Activated naive CD8-positive, alpha-beta T cell treated with anti-CD3 and anti-CD28 coated beads, Interleukin-2, amount 10 ng/mL, durations not matched to agents 7 days and 5 days (primary cell): ENCODE results near the gene STXBP6. TPM values are rescaled to one million over a fixed set of nuclear protein-coding genes. Genes with fewer than 3 reads are reported as not detected.
"Not testable (repeated sequence)": the region's sequence is repeated elsewhere in the genome, so short reads cannot be mapped to it uniquely, and the experiment has no call there.

ENCODE experiments used
- ATAC-seq: fragments of 150-1000 bp; cut with Tn5 transposase; one replicate; pipeline ENCODE4 v1.10.0; 2021; ENCODE audit warnings: low read depth, moderate library complexity
- POLR2A ChIA-PET: fragments of 350-600 bp; sonication (Branson Sonifier 250); formaldehyde crosslinking; loops from one replicate; lab custom pipeline; 2021; ENCODE audit warnings: antibody characterized with exemption; lab: Charles Lee
- DNase-seq: peaks from one replicate; pipeline ENCODE4 v3.0.0; 2021
- H3K27ac Mint-ChIP-seq: one replicate; pipeline ENCODE4 v1.8.0; 2022; ENCODE audit warnings: mild to moderate bottlenecking, mixed read lengths
- H3K27me3 Mint-ChIP-seq: one replicate; pipeline ENCODE4 v1.8.0; 2022; ENCODE audit warnings: mild to moderate bottlenecking, moderate library complexity, mixed read lengths
- H3K36me3 Mint-ChIP-seq: one replicate; pipeline ENCODE4 v1.8.0; 2021; ENCODE audit warnings: mild to moderate bottlenecking, mixed read lengths
- H3K4me1 Mint-ChIP-seq: one replicate; pipeline ENCODE4 v1.8.0; 2021; ENCODE audit warnings: mixed read lengths
- H3K4me3 Mint-ChIP-seq: one replicate; pipeline ENCODE4 v1.8.0; 2022; ENCODE audit warnings: mild to moderate bottlenecking, moderate library complexity, mixed read lengths
- H3K9me3 Mint-ChIP-seq: one replicate; pipeline ENCODE4 v1.8.0; 2021; ENCODE audit warnings: mixed read lengths
- total RNA-seq, 2 experiments: library from RNA; stranded (reverse); gene quantifications; one replicate each; pipeline ENCODE4 v1.2.3, GENCODE V29; 2021

STXBP6 gene
- total RNA-seq, 2 experiments from 2014 or later: not detected

GRCh38 chr14:24806061-24806678 is 243.8 kb downstream of the STXBP6 start:
- POLR2A ChIA-PET: no interaction called here
- no peaks in the 10 kb centered on the region for H3K36me3 Mint-ChIP-seq
- ATAC-seq (no peak), DNase-seq (peak; percentile 40)
- no peaks in the 10 kb centered on the region for H3K9me3 Mint-ChIP-seq
- H3K4me1 Mint-ChIP-seq: no peaks in the 10 kb centered on the region
- H3K27me3 Mint-ChIP-seq: peaks cover 19% of the 10 kb centered on the region
- H3K4me3 Mint-ChIP-seq: no peak overlapping the region
- no peak overlapping the region for H3K27ac Mint-ChIP-seq

- no peak for ATAC-seq
- no peak for DNase-seq
- no peaks in the 10 kb centered on the region for H3K36me3 Mint-ChIP-seq
- no peaks in the 10 kb centered on the region for H3K4me1 Mint-ChIP-seq
- no peaks in the 10 kb centered on the region for H3K9me3 Mint-ChIP-seq
- H3K27me3 Mint-ChIP-seq: peaks cover 13% of the 10 kb centered on the region
- H3K27ac Mint-ChIP-seq: no peak overlapping the region
- POLR2A ChIA-PET: no interaction called here
- no peak overlapping the region for H3K4me3 Mint-ChIP-seq
Measured at GRCh38 chr14:24804552-24805212, 245.3 kb downstream of the STXBP6 start.

GRCh38 chr14:24803933-24804494 is 245.9 kb downstream of the STXBP6 start:
- DNase-seq (no peak), ATAC-seq (no peak)
- H3K4me3 Mint-ChIP-seq: no peak overlapping the region
- no peaks in the 10 kb centered on the region for H3K9me3 Mint-ChIP-seq
- H3K27me3 Mint-ChIP-seq: peaks cover 13% of the 10 kb centered on the region
- POLR2A ChIA-PET: no interaction called here
- H3K27ac Mint-ChIP-seq: no peak overlapping the region
- peaks cover 1% of the 10 kb centered on the region for H3K4me1 Mint-ChIP-seq
- no peaks in the 10 kb centered on the region for H3K36me3 Mint-ChIP-seq

DNA sequence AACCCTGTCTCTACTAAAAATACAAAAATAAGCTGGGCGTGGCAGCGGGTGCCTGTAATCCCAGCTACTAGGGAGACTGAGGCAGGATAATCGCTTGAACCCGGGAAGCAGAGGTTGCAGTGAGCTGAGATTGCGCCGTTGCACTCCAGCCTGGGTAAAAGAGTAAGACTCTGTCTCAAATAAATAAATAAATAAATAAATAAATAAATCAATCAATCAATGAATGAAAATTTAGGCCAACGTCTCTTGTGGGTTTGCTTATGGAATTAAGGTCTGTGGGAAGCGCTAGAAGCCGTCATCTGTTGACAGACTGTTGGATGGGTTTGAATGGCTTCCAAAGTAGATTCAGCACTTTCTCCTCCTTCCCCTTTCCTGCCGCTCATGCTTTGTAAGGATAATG is 246.5 kb downstream of the STXBP6 start:
- POLR2A ChIA-PET, H3K4me1 Mint-ChIP-seq, DNase-seq, ATAC-seq, H3K27ac Mint-ChIP-seq, H3K4me3 Mint-ChIP-seq, H3K36me3 Mint-ChIP-seq, H3K9me3 Mint-ChIP-seq: not testable (repeated sequence)
- peaks cover 13% of the 10 kb centered on the region for H3K27me3 Mint-ChIP-seq

DNA sequence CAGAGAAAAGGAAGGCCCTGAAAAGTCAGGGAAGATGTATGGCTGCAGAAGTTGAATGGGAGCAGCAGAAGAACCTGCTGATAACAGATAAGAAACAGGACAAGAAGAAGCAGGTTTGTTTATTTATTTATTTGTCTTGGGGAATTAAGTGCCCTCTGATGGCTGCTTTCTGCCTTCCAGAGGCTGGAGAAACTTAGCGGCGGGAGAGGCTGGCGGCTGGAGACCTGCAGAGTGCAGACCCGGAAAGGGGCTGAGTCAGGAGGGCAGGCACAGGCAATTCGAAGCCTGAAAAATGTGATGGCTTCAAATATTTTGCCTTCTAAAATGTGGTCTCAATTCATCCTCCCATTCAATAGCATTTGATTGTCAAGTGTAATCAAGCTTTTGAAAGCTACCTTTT is 247.7 kb downstream of the STXBP6 start:
- H3K27me3 Mint-ChIP-seq: peaks cover 5% of the 10 kb centered on the region
- no peak for DNase-seq
- H3K4me1 Mint-ChIP-seq: peaks cover 4% of the 10 kb centered on the region
- no peaks in the 10 kb centered on the region for H3K9me3 Mint-ChIP-seq
- H3K27ac Mint-ChIP-seq: no peak overlapping the region
- H3K4me3 Mint-ChIP-seq: no peak overlapping the region
- POLR2A ChIA-PET: interaction anchor here (0.7 kb wide), 1 partner anchor 135 kb away, joined by 4 read pairs; no protein-coding TSS in a partner anchor
- ATAC-seq: no peak
- H3K36me3 Mint-ChIP-seq: no peaks in the 10 kb centered on the region

DNA sequence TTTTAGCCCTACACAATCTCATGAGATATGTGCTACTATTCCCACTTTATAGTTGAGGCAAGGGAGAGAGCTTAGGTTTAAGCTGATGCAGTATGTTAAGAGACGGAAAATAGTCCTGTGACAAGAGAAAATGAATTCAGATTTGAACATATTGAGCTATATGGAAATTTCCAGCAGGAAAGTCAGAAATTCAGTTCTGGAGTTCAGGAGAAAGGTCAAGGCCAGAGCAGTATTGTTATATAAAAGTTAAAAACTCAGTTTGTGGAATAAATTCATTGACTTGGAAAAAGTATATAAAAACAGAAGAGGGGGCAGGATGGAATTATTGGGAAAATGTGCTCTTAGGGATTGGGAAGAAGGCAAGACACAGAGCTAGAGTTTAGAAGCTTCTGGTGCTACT is 248.9 kb downstream of the STXBP6 start:
- DNase-seq (no peak), ATAC-seq (no peak)
- Mint-ChIP-seq H3K36me3 (no peaks in the 10 kb centered on the region), H3K4me1 (peaks cover 4% of the 10 kb centered on the region), H3K4me3 (no peak overlapping the region), H3K9me3 (no peaks in the 10 kb centered on the region), H3K27me3 (peaks cover 6% of the 10 kb centered on the region), H3K27ac (no peak overlapping the region)
- POLR2A ChIA-PET: no interaction called here

GRCh38 chr14:24798911-24799462 is 251.0 kb downstream of the STXBP6 start:
- H3K9me3 Mint-ChIP-seq: no peaks in the 10 kb centered on the region
- peaks cover 4% of the 10 kb centered on the region for H3K4me1 Mint-ChIP-seq
- H3K4me3 Mint-ChIP-seq: no peak overlapping the region
- ATAC-seq (no peak), DNase-seq (no peak)
- H3K36me3 Mint-ChIP-seq: no peaks in the 10 kb centered on the region
- POLR2A ChIA-PET: no interaction called here
- H3K27ac Mint-ChIP-seq: no peak overlapping the region
- peaks cover 12% of the 10 kb centered on the region for H3K27me3 Mint-ChIP-seq

DNA sequence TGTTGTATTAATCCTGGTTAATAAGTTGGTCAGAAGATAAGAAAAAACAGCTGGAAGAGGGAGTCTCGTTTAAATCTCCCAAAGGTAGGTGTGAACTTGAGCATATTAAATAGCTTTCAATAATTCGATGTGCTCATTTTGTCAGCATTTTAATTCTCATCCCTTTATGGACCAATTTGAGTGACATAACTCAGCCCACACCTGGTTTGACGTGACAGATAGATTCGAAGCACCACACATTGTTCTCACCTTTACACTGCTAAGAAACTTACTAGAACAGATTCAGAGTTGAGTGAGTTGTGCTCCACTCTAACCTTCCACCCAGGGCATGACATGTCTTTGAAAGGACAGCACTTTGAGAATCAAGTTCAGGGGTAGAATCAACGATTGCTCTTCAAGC is 254.5 kb downstream of the STXBP6 start:
- Mint-ChIP-seq H3K27me3 (peaks cover 14% of the 10 kb centered on the region), H3K9me3 (no peaks in the 10 kb centered on the region), H3K4me1 (peaks cover 4% of the 10 kb centered on the region), H3K4me3 (no peak overlapping the region), H3K36me3 (no peaks in the 10 kb centered on the region), H3K27ac (no peak overlapping the region)
- POLR2A ChIA-PET: no interaction called here
- DNase-seq (no peak), ATAC-seq (no peak)

- Mint-ChIP-seq H3K9me3 (no peaks in the 10 kb centered on the region), H3K36me3 (no peaks in the 10 kb centered on the region), H3K27ac (no peak overlapping the region), H3K4me1 (peaks cover 4% of the 10 kb centered on the region), H3K4me3 (no peak overlapping the region), H3K27me3 (peaks cover 18% of the 10 kb centered on the region)
- POLR2A ChIA-PET: no interaction called here
- DNase-seq (no peak), ATAC-seq (no peak)
Measured at GRCh38 chr14:24794644-24795305, 255.2 kb downstream of the STXBP6 start.

GRCh38 chr14:24790196-24790595 is 259.8 kb downstream of the STXBP6 start:
- H3K4me1 Mint-ChIP-seq: no peaks in the 10 kb centered on the region
- H3K4me3 Mint-ChIP-seq: no peak overlapping the region
- no peaks in the 10 kb centered on the region for H3K9me3 Mint-ChIP-seq
- no peaks in the 10 kb centered on the region for H3K36me3 Mint-ChIP-seq
- ATAC-seq (no peak), DNase-seq (no peak)
- H3K27ac Mint-ChIP-seq: no peak overlapping the region
- peaks cover 24% of the 10 kb centered on the region for H3K27me3 Mint-ChIP-seq
- POLR2A ChIA-PET: no interaction called here

DNA sequence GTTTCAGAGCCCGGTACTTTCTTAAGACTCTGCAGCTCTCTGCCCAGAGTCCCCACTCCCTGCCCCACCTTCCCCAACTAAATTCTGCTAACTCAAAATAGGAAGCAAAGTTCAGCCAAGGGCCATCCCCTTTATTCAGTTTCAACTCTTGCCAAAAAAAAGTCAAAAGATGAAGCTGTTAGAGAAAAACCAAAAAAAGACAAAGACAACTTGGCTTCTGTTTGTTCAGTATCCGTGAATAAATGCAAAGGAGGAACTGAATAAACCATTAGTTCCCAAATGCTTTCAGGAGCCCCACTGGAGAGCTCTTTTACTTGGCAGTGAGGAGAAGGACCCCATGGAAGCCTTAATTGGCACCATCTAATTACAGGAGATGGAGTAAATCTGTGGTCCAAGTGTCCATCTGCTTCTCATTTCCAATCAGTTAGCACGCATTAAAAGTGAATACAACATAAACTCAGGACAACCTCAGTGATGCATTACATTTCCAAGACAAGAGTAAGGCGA is 260.5 kb downstream of the STXBP6 start:
- H3K27me3 Mint-ChIP-seq: peaks cover 25% of the 10 kb centered on the region
- no peak for ATAC-seq
- POLR2A ChIA-PET: no interaction called here
- H3K9me3 Mint-ChIP-seq: no peaks in the 10 kb centered on the region
- DNase-seq: no peak
- no peak overlapping the region for H3K27ac Mint-ChIP-seq
- H3K4me3 Mint-ChIP-seq: no peak overlapping the region
- H3K36me3 Mint-ChIP-seq: no peaks in the 10 kb centered on the region
- H3K4me1 Mint-ChIP-seq: no peaks in the 10 kb centered on the region

DNA sequence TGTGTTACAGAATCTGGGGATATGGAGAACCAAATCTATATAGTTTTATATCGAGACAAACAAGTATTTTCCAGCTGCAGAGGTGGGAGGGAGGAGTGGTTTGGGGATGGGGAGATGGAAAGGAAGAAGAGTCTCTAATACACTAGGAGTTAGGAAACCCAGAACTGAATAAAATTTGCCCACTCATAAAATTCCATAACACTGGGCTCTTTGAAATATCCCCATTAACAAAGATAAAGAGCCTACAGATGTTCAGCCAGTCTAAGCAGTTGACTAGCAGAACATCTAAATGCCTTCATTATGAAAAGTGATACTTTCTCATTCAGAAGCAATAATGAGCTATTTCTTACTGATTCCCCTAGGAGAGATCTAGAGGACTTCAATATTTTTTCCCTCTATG is 264.2 kb downstream of the STXBP6 start:
- POLR2A ChIA-PET: no interaction called here
- peaks cover 24% of the 10 kb centered on the region for H3K27me3 Mint-ChIP-seq
- no peak overlapping the region for H3K4me3 Mint-ChIP-seq
- DNase-seq (no peak), ATAC-seq (no peak)
- no peaks in the 10 kb centered on the region for H3K4me1 Mint-ChIP-seq
- no peak overlapping the region for H3K27ac Mint-ChIP-seq
- H3K36me3 Mint-ChIP-seq: no peaks in the 10 kb centered on the region
- no peaks in the 10 kb centered on the region for H3K9me3 Mint-ChIP-seq

DNA sequence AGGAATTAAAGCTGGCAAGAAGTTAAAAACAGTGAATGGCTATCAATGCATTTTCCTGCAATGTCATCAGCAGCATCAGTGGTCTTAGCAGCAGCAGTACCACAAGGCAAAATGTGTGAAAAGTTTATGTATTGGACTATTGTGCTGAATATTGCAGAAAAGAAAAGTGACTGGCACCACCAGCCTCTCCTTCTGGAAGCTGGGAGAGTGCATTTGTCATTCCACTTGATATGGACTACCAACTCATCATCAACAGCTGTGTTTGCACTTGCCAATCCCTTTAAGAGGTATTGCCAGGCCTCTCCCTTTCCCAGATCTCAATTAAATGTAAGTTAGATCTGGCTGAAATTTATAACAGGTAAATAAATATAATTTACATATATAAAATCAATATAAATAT is 265.0 kb downstream of the STXBP6 start:
- H3K4me1 Mint-ChIP-seq: no peaks in the 10 kb centered on the region
- H3K9me3 Mint-ChIP-seq: no peaks in the 10 kb centered on the region
- peaks cover 20% of the 10 kb centered on the region for H3K27me3 Mint-ChIP-seq
- DNase-seq (no peak), ATAC-seq (no peak)
- H3K36me3 Mint-ChIP-seq: no peaks in the 10 kb centered on the region
- POLR2A ChIA-PET: no interaction called here
- no peak overlapping the region for H3K4me3 Mint-ChIP-seq
- H3K27ac Mint-ChIP-seq: no peak overlapping the region
